HG03432 (cell line): Measurements from ENCODE around the gene ZNF582.

ENCODE experiments used
- ATAC-seq: cut with Tn5 transposase; IDR thresholded peaks from one replicate; pipeline ENCODE4 v1.9.1; 2021; ENCODE audit warnings: mild to moderate bottlenecking, moderate library complexity; ENCODE audit not compliant: unreplicated experiment

Gene ZNF582

DNA sequence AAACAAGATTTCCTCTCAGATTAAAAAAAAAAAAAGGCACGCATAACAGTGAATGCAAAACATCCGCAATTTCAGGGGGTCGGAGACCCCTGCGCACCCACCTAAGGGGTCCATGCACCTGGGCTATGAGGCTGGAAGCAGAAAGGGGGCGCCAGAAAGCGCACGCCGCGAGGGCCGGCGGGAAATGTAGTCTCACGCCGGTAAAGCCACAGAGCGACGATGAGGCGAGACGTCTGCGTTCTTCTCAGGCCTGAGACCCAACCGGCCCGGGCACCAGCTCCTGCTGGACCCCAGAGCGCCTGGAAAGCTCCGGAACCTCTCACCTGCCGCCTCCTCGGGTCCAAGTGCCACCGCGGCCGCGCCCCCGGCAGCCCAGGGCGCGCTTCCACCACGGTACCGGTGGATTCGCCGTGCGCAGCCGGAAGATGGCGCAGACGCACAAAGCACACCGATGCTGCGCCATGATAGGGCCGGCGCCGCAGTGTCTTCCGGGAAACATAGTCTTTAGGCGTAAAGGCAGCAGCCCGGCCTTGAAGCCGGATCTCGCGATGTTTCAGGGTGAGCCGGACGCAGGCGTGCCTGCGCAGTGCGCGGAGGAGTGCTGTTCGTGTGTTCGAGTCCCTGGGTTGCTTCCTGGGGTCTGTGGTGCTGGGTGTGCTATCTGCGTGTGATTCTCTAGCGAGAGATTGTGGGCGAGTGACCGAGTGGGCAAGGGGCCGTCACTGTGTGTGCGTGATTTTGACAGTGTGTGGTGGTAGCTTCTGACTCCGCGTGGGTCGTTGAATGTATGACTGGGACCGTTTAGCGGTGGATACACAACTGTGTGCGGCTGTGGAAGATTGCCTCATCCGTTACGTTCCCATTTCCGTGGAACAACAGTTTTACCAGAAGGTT lies at the start of gene ZNF582:
TSS of gene ZNF582 (minus strand) at position 416 of the 894 bp plus-strand sequence. CDS start 1,782 bp downstream, outside the sequence.
- peak; percentile 95 for ATAC-seq

DNA sequence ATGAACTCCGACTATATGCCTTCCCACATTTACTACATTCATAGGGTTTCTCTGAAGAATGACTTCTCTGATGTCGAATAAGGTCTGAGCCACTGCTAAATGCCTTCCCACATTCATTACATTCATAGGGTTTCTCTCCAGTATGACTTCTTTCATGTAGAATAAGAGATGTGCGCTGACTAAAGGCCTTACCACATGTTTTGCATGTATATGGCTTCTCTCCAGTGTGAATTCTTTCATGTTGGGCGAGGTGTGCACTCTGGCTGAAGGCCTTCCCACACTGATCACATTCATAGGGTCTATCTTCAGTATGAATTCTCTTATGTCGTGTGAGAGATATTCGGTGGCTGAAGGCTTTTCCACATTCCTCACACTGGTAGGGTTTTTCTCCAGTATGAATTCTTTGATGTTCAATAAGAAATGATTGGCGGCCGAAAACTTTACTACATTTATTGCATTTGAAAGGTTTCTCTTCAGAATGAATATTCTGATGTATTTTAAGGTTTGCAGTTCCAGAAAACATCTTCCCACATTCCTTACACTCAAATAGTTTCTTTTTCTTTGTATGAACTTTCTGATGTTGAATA lies 48.0 kb upstream of the ZNF582 start:
- ATAC-seq, result no peak

DNA sequence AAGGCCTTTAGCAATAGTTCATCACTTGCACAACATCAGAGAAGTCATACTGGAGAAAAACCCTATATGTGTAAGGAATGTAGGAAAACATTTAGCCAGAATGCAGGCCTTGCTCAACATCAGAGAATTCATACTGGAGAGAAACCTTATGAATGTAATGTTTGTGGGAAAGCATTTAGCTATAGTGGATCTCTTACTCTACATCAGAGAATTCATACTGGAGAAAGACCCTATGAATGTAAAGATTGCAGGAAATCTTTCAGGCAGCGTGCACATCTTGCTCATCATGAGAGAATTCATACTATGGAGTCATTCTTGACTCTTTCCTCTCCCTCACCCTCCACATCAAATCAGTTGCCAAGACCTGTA lies 30.6 kb upstream of the ZNF582 start:
- ATAC-seq, result no peak

DNA sequence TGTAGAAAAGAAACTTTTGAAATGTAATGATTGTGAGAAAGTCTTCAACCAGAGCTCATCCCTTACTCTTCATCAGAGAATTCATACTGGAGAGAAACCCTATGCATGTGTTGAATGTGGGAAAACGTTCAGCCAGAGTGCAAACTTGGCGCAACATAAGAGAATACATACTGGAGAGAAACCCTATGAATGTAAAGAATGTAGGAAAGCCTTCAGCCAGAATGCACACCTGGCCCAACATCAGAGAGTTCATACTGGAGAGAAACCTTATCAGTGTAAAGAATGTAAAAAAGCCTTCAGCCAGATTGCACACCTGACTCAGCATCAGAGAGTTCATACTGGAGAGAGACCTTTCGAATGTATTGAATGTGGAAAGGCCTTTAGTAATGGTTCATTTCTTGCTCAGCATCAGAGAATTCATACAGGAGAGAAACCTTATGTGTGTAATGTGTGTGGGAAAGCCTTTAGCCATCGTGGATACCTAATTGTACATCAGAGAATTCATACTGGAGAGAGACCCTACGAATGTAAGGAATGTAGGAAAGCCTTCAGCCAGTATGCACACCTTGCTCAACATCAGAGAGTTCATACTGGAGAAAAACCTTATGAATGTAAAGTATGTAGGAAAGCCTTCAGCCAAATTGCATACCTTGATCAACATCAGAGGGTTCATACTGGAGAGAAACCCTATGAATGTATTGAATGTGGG lies 30.1 kb upstream of the ZNF582 start:
- ATAC-seq, result no peak

DNA sequence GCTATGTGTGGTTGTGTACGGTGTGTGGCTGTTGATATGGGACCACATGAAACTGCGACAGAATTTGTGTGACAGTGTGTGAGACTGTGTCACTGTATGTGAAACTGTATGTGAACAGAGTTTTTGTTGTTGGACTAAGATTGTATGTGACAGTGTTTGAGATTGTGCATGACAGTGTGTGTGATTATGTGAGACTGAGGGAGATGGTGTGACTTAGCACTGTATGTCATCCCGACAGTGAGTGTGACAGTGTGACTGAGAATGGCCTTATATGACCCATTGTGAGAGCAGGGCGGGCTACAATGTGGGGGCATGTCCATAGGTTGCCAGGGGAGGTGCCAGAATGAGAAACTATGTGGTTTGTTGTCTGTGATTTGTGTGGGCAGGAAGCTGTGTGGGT lies 11.7 kb upstream of the ZNF582 start:
- ATAC-seq, result no peak

DNA sequence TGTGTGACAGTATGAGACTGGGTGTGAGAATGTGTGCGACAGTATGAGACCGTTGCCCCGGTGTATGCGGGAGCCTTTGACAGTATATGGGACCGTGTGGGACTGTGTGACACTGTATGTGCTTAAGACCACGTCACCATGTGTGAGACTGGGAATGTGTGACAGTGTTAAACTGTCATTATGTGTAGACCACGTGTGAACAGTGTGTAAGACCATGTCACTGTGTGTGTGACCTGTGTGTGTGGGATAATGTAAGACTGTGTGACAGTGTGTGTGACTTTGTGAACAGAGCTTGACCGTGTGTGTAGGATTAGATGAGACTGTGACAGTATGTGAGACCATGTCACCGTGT lies 11.3 kb upstream of the ZNF582 start:
- peak; percentile 11 for ATAC-seq

DNA sequence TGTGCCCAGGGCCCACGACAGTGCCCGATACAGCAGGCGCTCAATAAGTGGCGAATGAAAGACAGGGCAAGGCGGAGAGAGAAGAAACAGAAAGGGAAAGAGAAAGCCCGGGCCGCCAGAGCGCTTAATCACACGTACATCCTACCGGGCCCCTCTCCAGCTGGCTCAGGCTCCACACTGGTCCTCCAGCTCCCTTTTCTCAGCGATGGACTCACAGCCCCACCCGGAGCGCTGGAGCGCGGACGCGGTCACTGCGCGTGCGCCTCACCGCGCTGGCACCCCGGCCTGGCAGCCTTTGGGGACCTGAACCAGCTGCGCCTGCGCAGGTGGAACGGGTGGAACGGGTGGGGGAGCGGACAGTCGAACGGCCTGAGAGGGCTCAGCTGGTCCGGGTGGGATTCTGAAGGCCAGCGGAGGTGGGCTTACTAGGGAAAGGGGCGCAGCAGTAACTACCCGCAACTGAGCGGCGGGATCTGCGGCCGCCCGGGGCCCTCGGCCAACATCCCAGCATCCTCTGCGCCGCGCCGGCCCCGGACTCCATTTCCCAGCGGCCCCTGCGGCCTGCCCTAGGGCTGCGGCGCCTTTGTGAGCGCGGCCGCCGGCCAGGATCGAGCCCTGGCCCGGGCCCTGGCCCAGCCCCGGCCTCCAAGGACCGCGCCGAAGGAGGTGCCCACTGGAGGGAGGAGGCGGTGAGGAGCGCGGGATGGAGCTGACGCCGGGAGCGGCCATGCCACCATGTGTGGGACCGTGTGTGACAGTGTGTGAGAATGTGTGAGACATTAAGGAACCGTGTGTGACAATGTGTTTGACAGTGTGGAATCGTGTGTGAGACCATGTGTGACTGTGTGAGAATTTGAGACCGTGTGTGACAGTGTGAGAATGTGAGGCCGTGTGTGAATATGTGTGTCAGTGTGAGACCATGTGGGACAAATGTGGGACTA lies 10.7 kb upstream of the ZNF582 start, which contains the start of gene ZNF583:
TSS of gene ZNF583 (plus strand) at position 569 of the 941 bp plus-strand sequence. CDS start 2,783 bp downstream, outside the sequence.
- ATAC-seq, result peak; percentile 90

DNA sequence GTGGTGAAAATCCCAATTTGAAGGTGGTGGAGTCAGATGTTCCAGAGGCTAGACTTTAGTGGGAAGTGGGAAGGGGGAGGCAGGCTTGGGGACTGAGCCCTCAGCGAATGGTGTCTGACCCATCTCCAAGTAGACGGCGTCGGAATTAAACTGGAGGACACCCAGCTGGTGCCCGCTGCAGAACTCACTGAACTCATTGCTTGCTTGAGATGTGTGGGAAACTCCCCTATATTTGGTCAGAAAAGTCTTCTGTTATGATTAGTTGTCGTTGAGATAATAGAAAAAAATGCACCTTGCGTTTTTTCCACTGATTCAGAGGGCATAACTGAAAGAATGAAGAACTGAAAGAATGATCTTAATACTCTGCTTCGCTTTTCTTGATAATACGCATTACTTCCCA lies 9.9 kb upstream of the ZNF582 start:
- ATAC-seq, result no peak

DNA sequence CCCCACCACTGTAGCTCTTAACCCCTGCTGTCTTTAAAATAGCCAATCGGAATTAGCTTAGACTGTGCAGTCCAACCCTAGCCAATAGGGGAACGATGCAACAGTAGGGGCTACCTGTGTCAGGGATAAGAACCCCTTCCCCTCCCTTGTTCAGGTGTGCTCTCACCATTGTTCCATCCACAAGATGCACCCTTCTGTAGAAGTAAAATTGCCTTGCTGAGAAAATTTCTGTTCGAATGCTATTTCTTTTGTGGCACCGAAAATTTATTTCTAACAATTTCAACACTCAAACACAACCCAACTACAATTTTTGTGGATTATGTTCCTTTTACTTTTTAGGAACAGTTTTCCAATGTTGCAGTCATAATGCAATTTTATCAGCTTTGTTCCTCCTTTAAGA lies 7.2 kb upstream of the ZNF582 start:
- ATAC-seq, result no peak

DNA sequence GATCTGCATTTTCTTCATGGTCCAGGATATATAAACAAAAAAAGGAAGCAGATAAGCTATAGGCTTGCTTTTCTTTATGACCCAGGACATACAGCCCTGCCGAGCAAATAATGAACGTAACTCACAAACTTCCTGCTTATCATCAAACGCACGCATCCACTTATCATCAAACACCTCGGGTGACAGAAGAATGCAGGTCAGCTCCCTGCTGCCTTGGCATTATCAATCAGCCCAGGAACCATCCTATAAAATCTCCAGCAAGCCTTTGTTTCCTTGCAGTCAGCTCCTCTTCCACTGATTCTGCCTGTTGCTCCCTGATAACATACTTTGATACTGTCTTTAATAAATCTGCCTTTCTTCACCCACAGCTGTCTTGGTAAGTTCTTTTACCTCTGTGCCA lies 5.5 kb upstream of the ZNF582 start:
- no peak for ATAC-seq

DNA sequence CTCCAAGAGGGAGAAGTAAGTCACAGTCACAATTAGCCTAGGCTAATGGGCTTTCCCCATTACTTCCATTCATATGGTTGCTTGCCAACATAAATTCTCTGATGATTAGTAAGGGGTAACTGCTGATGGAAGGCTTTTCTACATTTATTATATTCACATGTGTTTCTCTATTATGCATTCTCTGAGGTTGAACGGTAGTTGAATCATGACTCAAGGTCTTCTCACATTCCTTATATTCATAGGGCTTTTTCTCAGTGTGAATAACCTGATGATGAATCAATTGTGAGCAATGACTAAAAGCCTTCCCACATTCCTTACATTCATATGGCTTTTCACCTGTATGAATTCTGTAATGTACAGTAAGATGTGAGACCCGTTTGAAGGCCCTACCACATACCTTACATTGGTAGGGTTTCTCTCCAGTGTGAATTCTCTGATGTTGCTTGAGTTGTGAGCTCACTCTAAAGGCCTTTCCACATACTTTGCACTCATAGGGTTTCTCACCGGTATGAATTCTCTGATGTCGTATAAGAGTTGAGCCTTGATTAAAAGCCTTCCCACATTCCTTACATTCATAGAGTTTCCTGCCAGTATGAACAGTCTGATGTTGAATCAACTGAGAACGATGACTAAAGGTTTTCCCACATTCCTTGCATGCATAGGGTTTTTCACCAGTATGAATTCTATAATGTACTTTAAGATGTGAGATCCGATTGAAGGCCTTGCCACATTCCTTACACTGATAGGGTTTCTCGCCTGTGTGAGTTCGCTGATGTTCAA lies 9.3 kb downstream of the ZNF582 start:
- no peak for ATAC-seq

DNA sequence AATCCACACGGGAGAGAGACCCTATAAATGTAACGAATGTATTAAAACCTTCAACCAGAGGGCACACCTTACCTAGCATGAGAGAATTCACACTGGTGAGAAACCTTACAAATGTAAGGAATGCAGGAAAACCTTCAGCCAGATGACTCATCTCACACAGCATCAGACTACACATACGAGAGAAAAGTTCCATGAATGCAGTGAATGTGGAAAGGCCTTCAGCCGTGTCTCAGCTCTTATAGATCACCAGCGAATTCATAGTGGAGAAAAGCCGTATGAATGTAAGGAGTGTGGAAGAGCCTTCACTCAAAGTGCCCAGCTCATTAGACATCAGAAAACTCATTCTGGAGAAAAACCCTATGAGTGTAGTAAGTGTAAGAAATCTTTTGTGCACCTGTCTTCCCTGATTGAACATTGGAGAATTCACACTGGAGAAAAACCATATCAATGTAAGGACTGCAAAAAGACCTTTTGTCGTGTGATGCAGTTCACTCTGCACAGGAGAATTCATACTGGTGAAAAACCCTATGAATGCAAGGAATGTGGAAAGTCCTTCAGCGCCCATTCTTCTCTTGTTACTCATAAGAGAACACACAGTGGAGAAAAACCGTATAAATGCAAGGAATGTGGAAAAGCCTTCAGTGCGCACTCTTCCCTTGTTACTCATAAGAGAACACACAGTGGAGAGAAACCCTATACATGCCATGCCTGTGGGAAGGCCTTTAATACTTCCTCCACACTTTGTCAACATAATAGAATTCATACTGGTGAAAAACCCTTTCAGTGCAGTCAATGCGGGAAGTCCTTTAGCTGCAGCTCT lies 16.0 kb downstream of the ZNF582 start:
- no peak for ATAC-seq

DNA sequence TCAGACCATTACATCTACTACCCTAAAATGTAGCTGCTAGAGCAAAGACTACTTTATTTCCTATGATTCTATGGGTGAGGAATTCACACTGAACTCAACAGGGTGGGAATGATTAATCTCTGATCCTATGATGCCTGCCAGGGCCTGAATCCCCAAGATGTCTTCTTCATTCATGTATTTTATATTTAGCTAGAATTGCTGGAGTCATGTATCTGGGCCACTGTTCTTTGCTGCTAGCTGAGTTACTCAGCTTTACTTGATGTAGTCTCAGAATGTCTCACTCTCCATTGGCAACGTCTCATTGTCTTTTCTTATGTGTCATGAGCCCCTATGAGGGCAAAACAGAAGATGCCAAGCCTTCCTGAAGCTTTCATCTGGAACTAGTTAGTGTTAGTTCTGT lies 21.1 kb downstream of the ZNF582 start:
- no peak for ATAC-seq

DNA sequence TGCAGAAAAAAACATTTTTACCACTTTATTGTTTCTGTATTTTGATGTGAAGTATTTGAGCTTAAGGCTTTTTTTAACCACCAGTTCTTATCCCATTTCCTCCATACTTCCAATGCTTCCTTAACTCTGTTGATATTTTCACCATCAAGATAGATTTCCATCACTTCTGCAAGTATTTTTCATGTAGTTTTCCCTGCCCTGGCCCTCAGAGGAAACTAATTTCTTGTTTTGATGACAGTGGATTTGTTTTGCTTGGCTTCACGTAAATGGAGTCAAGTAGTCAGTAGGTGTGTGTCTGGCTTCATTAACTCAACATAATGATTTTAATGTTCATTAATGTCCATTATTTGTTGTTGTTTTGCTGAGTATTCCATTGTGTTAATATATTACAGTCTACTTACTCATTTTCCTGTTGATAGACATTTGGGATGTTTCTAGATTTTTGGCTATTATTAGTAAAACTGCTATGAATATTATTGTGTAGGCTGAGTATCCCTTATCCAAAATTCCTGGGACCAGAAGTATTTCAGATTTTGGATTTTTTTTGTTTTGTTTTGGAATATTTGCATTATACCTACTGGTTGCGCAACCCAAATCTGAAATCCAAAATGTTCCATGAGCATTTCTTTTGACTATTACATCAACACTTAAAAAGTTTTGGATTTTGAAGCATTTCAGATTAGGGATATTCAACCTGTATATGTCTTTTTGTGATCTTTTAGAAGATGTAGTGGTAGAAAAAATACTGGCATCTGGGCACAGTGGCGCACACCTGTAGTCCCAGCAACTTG lies 23.3 kb downstream of the ZNF582 start:
- ATAC-seq, result no peak

DNA sequence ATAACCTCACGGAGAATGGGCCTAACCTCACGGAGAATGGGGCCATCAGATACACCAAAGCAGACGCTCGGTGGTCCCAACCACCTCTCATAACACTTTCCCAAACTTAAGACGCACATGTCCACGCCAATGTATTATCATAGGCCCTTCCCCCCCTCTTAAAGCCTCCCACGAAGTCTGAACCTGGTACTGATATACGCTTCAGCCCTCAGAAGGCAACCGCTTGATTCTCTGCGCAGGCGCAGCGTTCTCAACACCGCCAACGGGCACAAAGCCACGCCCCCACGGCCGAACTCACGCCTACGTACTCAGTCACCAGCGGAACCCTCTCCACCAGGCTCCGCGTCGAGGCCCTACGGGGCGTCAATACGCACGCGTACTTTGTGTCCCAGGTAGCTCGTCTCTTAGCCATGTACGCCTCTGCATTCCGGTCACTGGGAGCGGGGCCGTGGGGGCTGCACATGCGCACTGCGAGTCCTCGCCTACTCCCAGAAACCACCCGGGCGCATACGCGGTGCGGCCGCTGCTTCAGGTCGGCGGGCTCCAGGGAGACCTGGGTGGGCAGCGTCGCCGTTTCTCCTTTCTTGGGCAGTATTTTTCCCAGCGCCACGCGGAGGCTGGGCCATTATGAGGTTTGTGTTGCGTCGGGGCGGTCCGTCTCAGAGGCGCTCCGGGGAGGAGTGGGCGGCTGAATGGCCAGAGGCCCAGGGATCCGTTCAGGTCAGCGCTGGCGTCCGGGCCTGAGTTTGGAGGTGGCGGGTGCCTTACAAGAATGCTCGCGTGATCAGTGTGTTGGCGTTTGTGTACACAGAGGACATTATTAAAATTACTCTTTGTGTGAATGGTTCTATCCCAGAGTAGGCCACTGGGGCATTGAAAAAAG lies 25.3 kb downstream of the ZNF582 start:
- ATAC-seq, result peak; percentile 91

DNA sequence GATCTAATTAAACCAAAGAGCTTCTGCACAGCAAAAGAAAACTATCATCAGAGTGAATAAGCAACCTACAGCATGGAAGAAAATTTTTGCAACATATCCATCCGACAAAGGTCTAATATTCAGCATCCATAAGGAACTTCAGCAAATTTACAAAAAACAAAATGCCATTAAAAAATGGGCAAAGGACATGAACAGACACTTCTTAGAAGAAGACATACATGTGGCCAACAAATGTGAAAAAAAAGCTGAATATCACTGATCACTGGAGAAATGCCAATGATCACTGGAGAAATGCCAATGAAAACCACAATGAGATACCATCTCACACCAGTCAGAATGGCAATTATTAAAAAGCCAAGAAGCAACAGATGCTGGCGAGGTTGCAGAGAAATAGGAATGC lies 32.5 kb downstream of the ZNF582 start:
- ATAC-seq, result no peak

DNA sequence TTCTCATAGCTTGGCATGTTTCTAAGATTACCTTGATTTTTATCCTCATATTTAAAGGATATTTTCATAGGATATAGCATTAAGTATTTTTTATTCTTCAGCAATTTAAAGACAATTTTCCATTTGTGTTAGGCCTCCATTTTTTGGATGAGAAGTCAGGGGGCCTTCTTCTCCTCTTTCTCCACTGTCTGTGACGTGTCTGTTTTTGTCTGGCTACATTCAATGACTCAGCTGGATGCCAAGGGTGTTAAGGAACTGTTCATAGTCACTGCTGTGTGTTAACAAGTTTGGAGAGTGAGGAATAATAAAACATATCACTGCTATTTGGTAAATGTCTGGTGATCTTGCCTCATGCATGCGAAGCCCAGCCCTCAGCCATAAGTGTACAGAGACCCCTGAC lies 36.4 kb downstream of the ZNF582 start:
- ATAC-seq, result no peak
